ENCODE measurements around the gene PHACTR4.

GRCh38 chr1:28371010-28371377, 1.5 kb downstream of the PHACTR4 start:
- TF ChIP-seq CTCF (IDR thresholded peaks at IDR 0.05; ENCODE audit: insufficient read depth, low read length, poor library complexity, severe bottlenecking) (no peak), EZH2phosphoT487 (conservative IDR thresholded peaks at IDR 0.05; ENCODE audit: low read length) (no peak)

All from SU-DHL-6 (cell line).